Naive B cell (primary cell): Measurements from ENCODE around the gene FAM210A. TPM values are rescaled to one million over a fixed set of nuclear protein-coding genes. Genes with fewer than 3 reads are reported as not detected.

ENCODE experiments used
- ATAC-seq, 2 donors: fragments of 150-1000 bp; cut with Tn5 transposase; 2 replicates each; pipeline ENCODE4 v1.10.0; 2021; ENCODE audit warnings: low read depth in 2 of 2, mild to moderate bottlenecking in 2 of 2, moderate library complexity in 2 of 2
- DNase-seq: peaks from one replicate; pipeline ENCODE4 v3.0.0; 2022
- H3K27ac Mint-ChIP-seq, 6 donors: one replicate each; pipeline ENCODE4 v1.8.0; 2020 to 2022; ENCODE audit warnings: mild to moderate bottlenecking in 6 of 6, mixed read lengths in 6 of 6, moderate library complexity in 5 of 6, inconsistent platforms in 2 of 6
- H3K27me3 Mint-ChIP-seq, 3 donors: one replicate each; pipeline ENCODE4 v1.8.0; 2021 to 2022; ENCODE audit warnings: mixed read lengths in 3 of 3, mild to moderate bottlenecking in 1 of 3
- H3K36me3 Mint-ChIP-seq, 2 donors: one replicate each; pipeline ENCODE4 v1.8.0; 2020 to 2022; ENCODE audit warnings: mixed read lengths in 2 of 2, inconsistent platforms in 1 of 2, mild to moderate bottlenecking in 1 of 2
- H3K4me1 Mint-ChIP-seq, 3 donors: one replicate each; pipeline ENCODE4 v1.8.0; 2020 to 2022; ENCODE audit warnings: mixed read lengths in 3 of 3, inconsistent platforms in 1 of 3, mild to moderate bottlenecking in 1 of 3, moderate library complexity in 1 of 3
- H3K4me3 Mint-ChIP-seq, 8 donors: one replicate each; pipeline ENCODE4 v1.8.0; 2020 to 2022; ENCODE audit warnings: mild to moderate bottlenecking in 8 of 8, mixed read lengths in 8 of 8, moderate library complexity in 8 of 8, inconsistent platforms in 2 of 8
- H3K9me3 Mint-ChIP-seq, 7 donors: one replicate each; pipeline ENCODE4 v1.8.0; 2020 to 2022; ENCODE audit warnings: mixed read lengths in 7 of 7, mild to moderate bottlenecking in 5 of 7, inconsistent platforms in 2 of 7, moderate library complexity in 1 of 7
- polyA plus RNA-seq, 6 donors: library from polyadenylated mRNA; unstranded; fragments of 300-500 nt; fragmentation: Illumina TruSeq; gene quantifications; one replicate each; pipeline ENCODE4 v1.2.3, GENCODE V29; 2021; ENCODE audit warnings: low read depth in 6 of 6

FAM210A gene
- polyA plus RNA-seq, 6 donors from 2014 or later: 10.8 to 22.7 (median 17.3) TPM

DNA sequence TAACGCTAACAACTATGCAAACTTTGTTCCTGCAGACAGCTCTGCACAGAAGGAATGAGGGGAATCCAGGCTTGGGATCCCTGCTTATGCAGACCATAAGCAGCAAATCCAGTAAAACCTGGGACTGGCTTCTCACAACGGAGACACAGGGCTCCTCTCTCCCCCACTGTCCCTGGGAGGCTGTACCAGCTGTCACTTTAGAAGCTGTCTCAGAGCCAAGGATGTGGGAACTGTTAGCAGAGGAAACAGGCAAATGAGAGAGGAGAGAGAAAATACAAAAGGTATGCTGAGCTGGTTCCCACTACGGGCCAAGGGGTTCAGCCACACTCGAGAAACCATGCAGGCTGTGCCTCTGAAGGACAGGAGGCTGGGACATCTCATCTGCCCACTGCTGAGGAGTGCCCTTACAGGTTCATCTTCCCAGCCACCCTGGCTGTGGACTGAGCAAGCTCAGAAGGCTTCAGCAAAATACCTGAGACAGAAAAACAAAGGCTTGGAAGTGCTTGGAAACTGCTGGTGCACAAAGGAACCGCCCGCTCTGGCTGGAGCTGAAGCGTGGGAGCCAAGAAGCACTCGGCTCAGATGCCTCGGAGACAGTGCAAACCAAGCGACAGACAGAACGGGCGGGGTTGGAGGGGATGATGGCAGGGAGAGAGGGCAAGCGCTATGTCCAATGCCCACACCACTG is 72.5 kb downstream of the FAM210A start:
- ATAC-seq (no peak), DNase-seq (no peak)
- peak overlapping the region in 1 of 6 donors; percentile 42 for H3K27ac Mint-ChIP-seq
- peaks cover 0 to 2% (median 1%) of the 10 kb centered on the region in 3 donors for H3K4me1 Mint-ChIP-seq
- no peaks in the 10 kb centered on the region for H3K36me3 Mint-ChIP-seq
- no peak overlapping the region for H3K4me3 Mint-ChIP-seq
- H3K9me3 Mint-ChIP-seq: no peaks in the 10 kb centered on the region
- no peaks in the 10 kb centered on the region for H3K27me3 Mint-ChIP-seq

DNA sequence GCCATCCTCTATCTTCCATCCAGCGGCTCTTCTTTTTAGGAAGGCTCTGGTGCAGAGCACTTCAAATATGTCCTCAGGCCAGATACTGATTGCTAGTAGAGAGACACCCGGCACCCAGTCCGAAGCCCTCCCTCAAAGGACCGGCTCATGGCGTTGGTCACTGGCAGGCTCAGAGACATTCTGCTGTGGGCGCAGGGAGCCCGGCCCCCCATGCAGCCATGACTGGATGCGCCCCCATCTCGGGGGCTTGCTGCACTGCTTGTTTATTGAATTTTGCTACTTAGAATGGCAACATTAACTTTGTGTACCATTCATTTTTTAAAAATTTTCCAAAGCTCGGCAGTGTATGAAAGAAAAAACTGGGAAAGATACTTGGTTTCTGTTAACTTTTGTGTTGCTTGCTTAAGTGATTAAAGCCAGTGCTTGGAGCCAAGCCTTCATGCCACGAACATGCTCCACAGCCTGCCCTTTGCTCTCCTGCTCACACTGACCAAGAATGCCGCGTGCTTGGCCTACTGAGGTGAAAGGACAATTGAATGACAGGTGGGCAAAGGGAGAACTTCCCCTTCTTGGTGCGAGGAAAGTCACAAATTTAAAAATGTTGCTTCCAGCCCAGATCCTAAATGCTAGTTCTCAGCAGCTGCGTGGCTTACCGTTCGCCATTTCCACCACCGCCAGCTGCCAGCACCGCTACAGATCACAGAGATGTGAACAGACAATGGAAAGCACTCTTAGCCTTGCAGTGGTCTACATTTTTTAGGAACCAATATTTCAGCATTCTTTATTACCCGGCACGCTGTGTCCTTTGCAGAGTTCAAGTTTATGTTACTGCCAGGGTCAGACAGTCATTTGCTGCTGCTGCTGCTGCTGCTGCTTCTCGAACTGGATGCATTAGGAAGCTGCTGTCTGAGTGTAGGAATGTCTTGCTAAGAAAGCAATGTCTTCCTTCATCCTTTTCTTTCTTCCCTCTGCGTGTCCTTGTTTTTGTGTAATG is 76.7 kb downstream of the FAM210A start:
- H3K9me3 Mint-ChIP-seq: no peaks in the 10 kb centered on the region
- peak overlapping the region in 1 of 6 donors; percentile 7 for H3K27ac Mint-ChIP-seq
- H3K36me3 Mint-ChIP-seq: peaks cover 8 to 14% of the 10 kb centered on the region in 2 donors
- peaks cover 0 to 5% (median 4%) of the 10 kb centered on the region in 3 donors for H3K4me1 Mint-ChIP-seq
- H3K4me3 Mint-ChIP-seq: no peak overlapping the region
- no peaks in the 10 kb centered on the region for H3K27me3 Mint-ChIP-seq
- no peak for DNase-seq
- no peak for ATAC-seq

DNA sequence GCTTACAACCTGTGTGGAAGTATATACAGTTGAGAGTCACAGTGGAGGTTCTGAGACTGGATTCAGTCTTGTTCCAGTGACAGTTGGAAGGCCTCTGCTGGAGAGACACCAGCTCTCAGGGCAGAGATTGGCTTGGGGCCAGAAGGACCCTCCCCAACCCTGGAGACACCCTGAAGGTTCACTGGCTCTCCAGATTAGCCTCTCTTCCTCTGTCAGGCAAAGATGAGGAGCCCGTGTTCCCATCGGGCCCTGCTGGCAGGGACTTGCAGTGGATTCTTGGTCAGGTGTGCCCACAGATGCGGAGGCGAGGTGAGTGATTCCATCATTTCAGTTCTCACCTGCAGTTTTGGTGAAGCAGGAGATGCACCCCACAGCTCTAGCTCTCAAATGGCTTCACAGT is 78.6 kb downstream of the FAM210A start:
- no peak overlapping the region for H3K4me3 Mint-ChIP-seq
- H3K36me3 Mint-ChIP-seq: peaks cover 10 to 14% of the 10 kb centered on the region in 2 donors
- H3K27me3 Mint-ChIP-seq: no peaks in the 10 kb centered on the region
- H3K9me3 Mint-ChIP-seq: no peaks in the 10 kb centered on the region
- ATAC-seq: no peak
- H3K27ac Mint-ChIP-seq: peak overlapping the region in 1 of 6 donors; percentile 61
- DNase-seq: no peak
- peaks cover 0 to 5% (median 4%) of the 10 kb centered on the region in 3 donors for H3K4me1 Mint-ChIP-seq

DNA sequence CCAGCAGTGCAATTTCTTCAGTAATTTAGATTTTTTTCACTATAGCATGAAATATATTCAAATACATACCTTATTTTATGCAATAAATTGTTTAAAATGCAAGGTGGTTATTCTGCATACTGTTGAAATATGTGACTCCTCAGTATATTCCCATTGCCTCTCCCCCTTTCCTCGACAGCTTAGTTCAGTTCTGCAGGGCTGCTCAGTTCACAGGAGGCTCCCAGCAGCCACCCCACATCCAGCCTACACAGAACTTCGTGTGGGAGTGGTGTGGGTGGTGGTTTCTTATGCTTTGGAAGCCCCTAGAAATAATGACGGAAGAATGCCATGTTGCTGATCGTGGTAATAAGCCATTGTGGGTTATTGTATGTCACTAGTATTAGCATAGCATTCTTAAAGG is 79.7 kb downstream of the FAM210A start:
- ATAC-seq: no peak

DNA sequence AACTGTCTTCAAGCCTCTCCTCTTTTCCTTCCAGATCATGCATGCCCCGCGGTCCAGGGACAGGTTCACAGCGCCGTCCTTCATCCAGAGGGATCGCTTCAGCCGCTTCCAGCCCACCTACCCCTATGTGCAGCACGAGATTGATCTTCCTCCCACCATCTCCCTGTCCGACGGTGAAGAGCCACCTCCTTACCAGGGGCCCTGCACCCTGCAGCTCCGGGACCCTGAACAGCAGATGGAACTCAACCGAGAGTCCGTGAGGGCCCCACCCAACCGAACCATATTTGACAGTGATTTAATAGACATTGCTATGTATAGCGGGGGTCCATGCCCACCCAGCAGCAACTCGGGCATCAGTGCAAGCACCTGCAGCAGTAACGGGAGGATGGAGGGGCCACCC is 81.3 kb downstream of the FAM210A start:
- H3K27me3 Mint-ChIP-seq: no peaks in the 10 kb centered on the region
- ATAC-seq (no peak), DNase-seq (no peak)
- peak overlapping the region in 1 of 6 donors; percentile 83 for H3K27ac Mint-ChIP-seq
- peaks cover 0 to 6% (median 0%) of the 10 kb centered on the region in 7 donors for H3K9me3 Mint-ChIP-seq
- H3K4me1 Mint-ChIP-seq: peaks cover 5 to 9% (median 7%) of the 10 kb centered on the region in 3 donors
- H3K36me3 Mint-ChIP-seq: peaks cover 18 to 19% of the 10 kb centered on the region in 2 donors
- H3K4me3 Mint-ChIP-seq: peak overlapping the region in 1 of 8 donors; percentile 32

More for the DNA sequence above, 79.7 kb downstream of the FAM210A start:
- no peak overlapping the region for H3K27ac Mint-ChIP-seq
- peaks cover 10 to 14% of the 10 kb centered on the region in 2 donors for H3K36me3 Mint-ChIP-seq
- no peak for DNase-seq
- H3K4me3 Mint-ChIP-seq: no peak overlapping the region
- H3K27me3 Mint-ChIP-seq: no peaks in the 10 kb centered on the region
- no peaks in the 10 kb centered on the region for H3K9me3 Mint-ChIP-seq
- peaks cover 0 to 5% (median 4%) of the 10 kb centered on the region in 3 donors for H3K4me1 Mint-ChIP-seq

DNA sequence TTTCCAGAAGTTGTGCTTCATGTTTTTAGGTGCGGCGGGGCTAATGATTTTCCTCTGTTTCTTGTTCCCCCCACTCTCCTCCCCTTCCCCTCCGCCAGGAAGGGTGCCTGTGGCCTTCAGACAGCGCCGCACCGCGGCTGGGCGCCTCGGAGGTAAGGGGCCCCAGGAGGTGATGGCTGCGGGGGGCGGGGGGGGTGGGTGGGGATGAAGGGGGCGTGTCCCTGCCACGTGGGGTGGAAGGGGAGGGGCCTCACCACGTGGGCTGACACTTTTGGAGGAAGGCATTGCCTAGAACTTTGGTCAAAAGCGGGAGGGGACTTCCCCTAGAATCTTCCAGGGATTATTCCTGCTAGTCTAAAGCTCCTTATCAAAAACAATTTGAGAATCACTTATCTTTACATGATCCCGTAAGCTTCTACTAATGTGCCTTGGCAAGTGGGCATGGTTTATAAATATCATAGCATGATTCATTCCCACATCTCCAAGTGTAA is 83.1 kb downstream of the FAM210A start:
- no peak overlapping the region for H3K27ac Mint-ChIP-seq
- peaks cover 0 to 7% (median 5%) of the 10 kb centered on the region in 3 donors for H3K4me1 Mint-ChIP-seq
- no peak overlapping the region for H3K4me3 Mint-ChIP-seq
- peaks cover 18 to 19% of the 10 kb centered on the region in 2 donors for H3K36me3 Mint-ChIP-seq
- ATAC-seq: no peak
- H3K27me3 Mint-ChIP-seq: no peaks in the 10 kb centered on the region
- peaks cover 0 to 6% (median 0%) of the 10 kb centered on the region in 7 donors for H3K9me3 Mint-ChIP-seq
- DNase-seq: no peak

DNA sequence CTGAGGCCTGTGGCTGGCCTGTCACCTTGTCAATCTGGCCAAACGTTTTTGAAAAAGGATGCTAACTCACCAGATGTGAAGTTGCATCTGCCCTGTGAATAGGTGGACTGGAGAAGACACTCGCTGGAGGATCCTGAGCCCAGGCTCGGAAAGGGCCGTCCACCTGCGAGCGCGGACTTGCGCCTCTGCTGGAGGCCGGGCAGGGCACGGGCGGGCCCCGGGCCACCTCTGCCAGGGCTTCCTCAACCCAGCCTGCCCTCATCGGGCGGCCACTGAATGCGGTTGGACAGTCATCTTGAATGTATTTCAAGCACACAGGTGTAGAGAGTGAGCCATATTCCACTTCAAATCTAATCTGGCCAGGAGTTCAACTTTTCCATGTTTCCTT is 83.9 kb downstream of the FAM210A start:
- Mint-ChIP-seq H3K27ac (no peak overlapping the region), H3K36me3 (peaks cover 12 to 18% of the 10 kb centered on the region in 2 donors), H3K9me3 (peaks cover 0 to 6% (median 0%) of the 10 kb centered on the region in 7 donors), H3K4me1 (peaks cover 0 to 7% (median 5%) of the 10 kb centered on the region in 3 donors), H3K4me3 (no peak overlapping the region), H3K27me3 (no peaks in the 10 kb centered on the region)
- no peak for DNase-seq
- ATAC-seq: no peak

DNA sequence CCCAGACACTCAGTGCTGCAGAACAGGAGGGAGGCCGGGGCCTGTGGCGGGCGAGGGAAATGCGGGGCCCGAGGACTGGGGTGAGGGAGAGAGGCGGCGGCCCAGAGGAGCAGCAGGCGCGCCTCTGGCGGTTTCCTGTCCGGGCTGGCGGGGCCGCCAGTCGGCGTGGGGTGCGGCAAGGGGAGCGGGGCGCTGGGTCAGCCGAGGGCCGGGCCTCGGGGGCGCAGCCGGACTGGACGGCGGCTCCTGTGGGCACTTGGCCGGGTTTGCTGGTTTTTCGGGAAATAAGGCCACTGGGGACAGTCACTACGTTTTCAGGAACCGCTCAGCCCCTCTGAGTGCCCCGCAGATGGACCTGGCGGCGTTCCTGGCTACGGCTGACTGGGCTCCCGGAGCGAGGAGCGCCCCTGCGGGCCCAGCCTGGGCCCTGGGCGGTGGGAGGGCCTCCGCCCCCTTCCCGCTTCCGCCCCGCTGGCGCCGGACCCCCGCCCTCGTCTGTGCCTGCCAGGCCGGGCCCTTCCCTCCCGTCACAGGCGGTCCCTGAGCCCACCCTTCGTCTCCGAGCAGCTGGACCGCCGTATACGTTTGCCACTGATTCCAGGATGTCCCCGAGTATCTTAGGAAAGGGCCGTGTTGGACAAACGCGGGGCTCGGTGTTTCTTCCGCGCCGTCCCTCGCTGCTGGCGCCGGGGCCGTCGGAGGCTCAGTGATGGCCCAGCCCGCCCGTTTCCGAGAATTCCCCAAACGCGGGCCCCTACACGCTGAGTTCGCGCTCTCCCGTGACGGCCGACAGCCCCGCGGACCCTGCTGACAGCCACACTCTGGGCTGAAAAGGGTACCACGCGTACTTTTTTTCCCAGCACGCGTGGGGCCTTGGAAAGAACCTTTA is 84.6 kb downstream of the FAM210A start:
- H3K9me3 Mint-ChIP-seq: peaks cover 0 to 6% (median 0%) of the 10 kb centered on the region in 7 donors
- DNase-seq (no peak), ATAC-seq (no peak)
- H3K36me3 Mint-ChIP-seq: peaks cover 10 to 18% of the 10 kb centered on the region in 2 donors
- H3K4me1 Mint-ChIP-seq: peaks cover 0 to 7% (median 5%) of the 10 kb centered on the region in 3 donors
- H3K27me3 Mint-ChIP-seq: no peaks in the 10 kb centered on the region
- peak overlapping the region in 2 of 6 donors; percentile 0 to 14 for H3K27ac Mint-ChIP-seq
- peak overlapping the region in 3 of 8 donors; percentile 0 to 52 (median 6) for H3K4me3 Mint-ChIP-seq

DNA sequence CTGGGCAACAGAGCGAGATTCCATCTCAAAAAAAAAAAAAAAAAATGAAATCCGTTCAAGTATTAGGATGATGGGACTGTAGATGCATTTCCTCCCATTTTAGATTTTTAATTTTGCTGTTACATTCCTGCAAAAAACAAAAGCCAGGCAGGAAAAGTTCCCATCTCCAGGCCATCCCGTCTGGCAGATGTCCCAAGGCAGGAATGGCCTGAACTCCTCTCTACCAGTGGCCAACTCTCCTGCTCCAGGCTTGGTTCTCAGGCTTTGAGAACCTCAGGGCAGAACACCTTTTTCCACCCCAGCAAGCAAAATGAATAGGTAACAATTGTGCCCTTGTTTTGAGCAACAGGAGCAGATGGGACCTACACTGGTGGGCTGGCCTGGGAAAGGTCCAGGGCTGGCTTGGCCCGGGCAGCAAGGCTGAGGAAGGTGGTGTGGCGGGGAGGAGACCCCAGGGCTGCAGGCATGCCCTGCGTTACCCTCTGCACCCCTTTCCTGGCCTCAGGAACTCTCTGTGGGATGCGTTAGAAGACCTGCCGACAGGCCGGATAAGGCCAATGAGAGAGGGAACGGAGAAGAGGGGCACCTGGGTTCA is 86.0 kb downstream of the FAM210A start:
- H3K4me3 Mint-ChIP-seq: no peak overlapping the region
- peaks cover 0 to 7% (median 5%) of the 10 kb centered on the region in 3 donors for H3K4me1 Mint-ChIP-seq
- H3K9me3 Mint-ChIP-seq: peaks cover 0 to 6% (median 0%) of the 10 kb centered on the region in 7 donors
- no peaks in the 10 kb centered on the region for H3K27me3 Mint-ChIP-seq
- DNase-seq: no peak
- ATAC-seq: no peak
- no peak overlapping the region for H3K27ac Mint-ChIP-seq
- H3K36me3 Mint-ChIP-seq: peaks cover 10 to 17% of the 10 kb centered on the region in 2 donors

DNA sequence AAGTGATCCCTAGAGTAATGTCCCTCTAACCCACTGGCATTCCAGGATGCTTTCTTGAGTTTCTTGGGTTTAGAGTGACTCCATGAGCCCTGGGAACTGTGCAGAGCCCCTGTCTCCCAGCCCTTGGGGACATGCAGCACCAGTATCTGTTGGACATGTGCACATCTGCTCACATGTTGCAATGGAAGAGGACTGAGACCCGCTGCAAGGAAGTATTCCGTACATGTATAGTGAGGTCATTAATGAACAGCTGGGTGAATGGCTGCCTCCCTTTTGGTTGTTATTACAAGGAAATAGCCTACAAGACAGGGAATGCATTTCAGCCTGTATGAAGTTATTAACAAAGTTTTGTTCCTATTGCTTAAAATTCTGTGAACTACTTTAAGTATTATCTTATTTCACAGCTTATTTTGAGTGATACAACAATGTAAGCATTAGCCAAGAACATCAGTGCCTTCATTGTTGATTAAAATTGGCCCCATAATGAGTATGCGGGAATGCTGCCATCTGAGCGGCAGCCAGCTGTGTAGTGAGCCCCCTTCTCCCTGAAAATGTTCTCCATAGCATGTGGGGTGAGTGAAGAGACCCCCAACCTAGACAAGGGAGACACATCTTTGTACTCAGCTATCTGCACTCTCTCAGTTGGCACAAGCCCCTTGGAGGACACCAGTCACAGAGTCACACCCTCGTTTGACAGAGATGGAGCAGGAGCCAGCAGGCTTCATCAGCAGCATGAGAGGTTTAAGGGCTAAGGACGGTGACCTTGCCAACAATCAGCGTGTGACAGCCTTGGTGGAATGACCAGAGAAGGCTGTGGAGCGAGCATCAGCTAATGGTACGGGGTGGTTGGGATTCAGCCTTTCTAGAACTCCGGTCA is 87.4 kb downstream of the FAM210A start:
- H3K36me3 Mint-ChIP-seq: peaks cover 5 to 8% of the 10 kb centered on the region in 2 donors
- H3K9me3 Mint-ChIP-seq: peaks cover 0 to 6% (median 0%) of the 10 kb centered on the region in 7 donors
- DNase-seq (no peak), ATAC-seq (no peak)
- H3K27me3 Mint-ChIP-seq: no peaks in the 10 kb centered on the region
- H3K4me1 Mint-ChIP-seq: peaks cover 0 to 7% (median 5%) of the 10 kb centered on the region in 3 donors
- H3K4me3 Mint-ChIP-seq: no peak overlapping the region
- H3K27ac Mint-ChIP-seq: no peak overlapping the region

DNA sequence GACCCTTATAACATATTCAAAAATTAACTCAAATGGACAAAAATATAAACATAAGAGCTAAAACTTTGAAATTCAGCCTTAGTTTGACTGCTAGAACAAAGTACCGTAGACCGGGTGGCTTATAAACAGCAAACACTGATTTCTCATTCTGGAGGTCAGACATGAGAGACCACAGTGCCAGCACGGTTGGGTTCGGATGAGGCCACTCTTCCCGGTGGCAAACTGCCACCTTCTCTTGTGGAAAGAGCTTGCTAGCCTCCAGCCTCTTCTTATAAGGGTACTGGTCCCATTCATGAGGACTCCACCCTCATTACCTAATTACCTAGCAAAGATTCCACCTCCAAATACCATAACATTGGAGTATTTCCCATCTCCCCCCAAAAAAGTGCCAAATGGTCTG is 91.3 kb downstream of the FAM210A start:
- no peak for DNase-seq
- no peaks in the 10 kb centered on the region for H3K36me3 Mint-ChIP-seq
- peaks cover 2 to 3% (median 3%) of the 10 kb centered on the region in 3 donors for H3K4me1 Mint-ChIP-seq
- no peaks in the 10 kb centered on the region for H3K9me3 Mint-ChIP-seq
- H3K4me3 Mint-ChIP-seq: no peak overlapping the region
- no peaks in the 10 kb centered on the region for H3K27me3 Mint-ChIP-seq
- no peak for ATAC-seq
- peak overlapping the region in 1 of 6 donors; percentile 32 for H3K27ac Mint-ChIP-seq
